Adipocyte (in vitro differentiated cells): ENCODE data around the gene EXOSC2.
"Not testable (repeated sequence)": the region's sequence is repeated elsewhere in the genome, so short reads cannot be mapped to it uniquely, and the experiment has no call there.

ENCODE experiments used
- DNase-seq: peaks from one replicate; pipeline ENCODE4 v3.0.0-alpha.2; 2015; ENCODE audit warnings: low read depth
- H3K27me3 ChIP-seq: replicated peaks from 2 replicates; pipeline ENCODE4 v1.7.0; 2013; ENCODE audit warnings: mild to moderate bottlenecking, low read length, moderate library complexity; ENCODE audit not compliant: control insufficient read depth, insufficient read depth
- H3K36me3 ChIP-seq: 2 replicates; pipeline ENCODE4 v1.7.0; 2013; ENCODE audit warnings: low read length, mild to moderate bottlenecking, moderate library complexity; ENCODE audit not compliant: control insufficient read depth, insufficient read depth, severe bottlenecking
- H3K4me1 ChIP-seq: 2 replicates; pipeline ENCODE4 v1.7.0; 2013; ENCODE audit warnings: mild to moderate bottlenecking, low read length, moderate library complexity; ENCODE audit not compliant: control insufficient read depth, insufficient read depth
- H3K4me3 ChIP-seq: 2 replicates; pipeline ENCODE4 v1.7.0; 2013; ENCODE audit warnings: mild to moderate bottlenecking, low read length, moderate library complexity
- H3K9ac ChIP-seq: 2 replicates; pipeline ENCODE4 v1.7.0; 2013; ENCODE audit warnings: mild to moderate bottlenecking, low read length, moderate library complexity
- H3K9me3 ChIP-seq: 2 replicates; pipeline ENCODE4 v1.7.0; 2013; ENCODE audit warnings: mild to moderate bottlenecking, low read length, moderate library complexity; ENCODE audit not compliant: control insufficient read depth

EXOSC2 gene

DNA sequence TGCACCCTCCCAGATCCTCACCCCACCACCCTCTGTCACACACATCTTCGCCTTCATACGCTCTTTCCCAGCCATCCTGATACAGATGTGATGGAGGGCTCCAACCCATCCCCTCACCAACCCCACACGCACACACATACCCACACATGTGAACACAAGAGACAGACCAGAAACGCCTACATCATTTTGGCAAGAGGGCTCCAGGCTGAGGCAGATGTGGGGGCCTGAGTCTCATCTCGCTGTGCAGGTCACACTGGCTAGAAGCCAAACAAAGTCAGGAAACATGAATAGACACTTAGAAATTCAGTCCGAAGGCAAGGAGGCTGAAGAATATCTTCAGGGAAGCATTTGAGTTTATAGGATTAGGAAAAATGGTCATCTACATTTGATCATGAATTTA lies 22.9 kb upstream of the EXOSC2 start:
- Histone ChIP-seq H3K27me3 (peaks cover 17% of the 10 kb centered on the region), H3K9ac (no peak overlapping the region), H3K9me3 (no peaks in the 10 kb centered on the region), H3K4me3 (no peak overlapping the region), H3K36me3 (no peaks in the 10 kb centered on the region), H3K4me1 (no peaks in the 10 kb centered on the region)
- DNase-seq = no peak

DNA sequence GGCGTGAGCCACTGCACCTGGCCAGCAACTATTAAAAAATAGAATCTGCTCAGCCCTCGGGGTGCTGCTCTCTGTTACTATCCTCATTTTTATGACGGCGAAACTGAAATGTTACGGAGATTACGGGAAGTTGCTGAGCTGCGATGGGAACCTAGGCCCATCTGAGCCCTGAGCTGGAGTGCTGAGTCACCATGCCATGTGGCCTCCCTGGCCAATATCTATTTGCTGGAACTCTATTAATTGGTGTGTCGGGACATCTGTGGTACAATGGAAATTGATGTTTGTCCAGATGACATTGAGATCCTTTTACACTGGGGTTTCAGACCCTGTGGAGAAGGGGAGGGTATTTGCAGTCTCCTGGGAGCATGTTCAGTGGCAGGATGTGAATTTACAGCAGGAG lies 21.1 kb upstream of the EXOSC2 start:
- Histone ChIP-seq H3K4me1 (no peaks in the 10 kb centered on the region), H3K9me3 (no peaks in the 10 kb centered on the region), H3K36me3 (no peaks in the 10 kb centered on the region), H3K4me3 (no peak overlapping the region), H3K27me3 (peaks cover 14% of the 10 kb centered on the region), H3K9ac (no peak overlapping the region)
- DNase-seq = no peak

DNA sequence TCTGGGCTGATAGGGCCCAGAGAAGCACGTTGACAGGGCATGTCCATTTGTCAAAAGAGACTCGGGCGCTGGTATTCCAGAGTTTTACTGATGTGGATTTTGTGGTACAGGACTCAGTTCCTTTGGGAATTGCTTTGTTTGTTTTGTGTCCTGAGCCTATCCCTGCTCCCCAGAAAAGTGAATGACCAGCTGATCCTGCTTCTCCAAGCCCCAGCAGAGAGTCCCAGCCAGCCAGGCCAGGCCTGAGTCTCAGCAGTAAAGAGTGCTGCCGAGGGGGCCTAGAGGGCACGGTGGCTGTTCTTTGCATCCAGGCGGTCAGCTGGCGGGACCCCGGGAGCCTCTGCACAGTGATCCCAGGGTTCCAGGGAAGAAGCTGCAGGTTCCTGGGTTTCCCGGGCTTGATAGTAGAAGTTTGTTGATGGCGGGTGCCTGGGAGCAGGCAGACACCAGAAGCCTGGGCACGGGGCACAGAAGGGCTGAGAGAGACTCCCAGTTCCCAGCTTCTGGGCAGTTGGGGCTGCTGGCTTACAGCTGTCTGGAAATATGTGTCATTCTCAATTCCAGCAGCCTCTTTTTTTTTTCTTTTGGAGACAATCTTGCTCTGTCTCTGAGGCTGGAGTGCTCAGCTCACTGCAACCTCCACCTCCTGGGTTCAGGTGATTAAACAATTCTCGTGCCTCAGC lies 20.5 kb upstream of the EXOSC2 start:
- no peak for DNase-seq
- peaks cover 13% of the 10 kb centered on the region for H3K27me3 ChIP-seq

DNA sequence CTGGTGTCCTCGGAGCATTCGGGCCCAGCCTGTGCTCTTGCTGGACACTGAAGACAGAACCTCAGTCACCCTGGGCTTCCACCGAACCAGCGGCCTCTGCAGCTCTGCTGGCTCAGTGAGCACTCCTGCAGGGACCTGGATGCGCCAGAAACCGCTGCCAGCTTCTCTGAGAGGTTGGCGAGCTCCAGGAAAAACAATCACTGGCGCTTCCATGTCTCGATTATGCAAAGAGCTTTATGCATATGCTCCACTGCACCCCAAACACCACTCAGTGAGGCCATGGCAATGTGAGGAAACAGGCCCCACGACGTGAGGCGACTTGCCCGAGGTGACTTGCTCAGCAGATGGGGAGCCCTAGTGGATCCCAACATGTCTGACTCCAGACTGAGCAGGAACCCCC lies 18.2 kb upstream of the EXOSC2 start:
- no peaks in the 10 kb centered on the region for H3K4me1 ChIP-seq
- no peaks in the 10 kb centered on the region for H3K36me3 ChIP-seq
- H3K4me3 ChIP-seq = no peak overlapping the region
- no peak for DNase-seq
- no peak overlapping the region for H3K9ac ChIP-seq
- peaks cover 14% of the 10 kb centered on the region for H3K27me3 ChIP-seq
- H3K9me3 ChIP-seq = no peaks in the 10 kb centered on the region

More for the DNA sequence above, 20.5 kb upstream of the EXOSC2 start:
- H3K9me3 ChIP-seq = no peaks in the 10 kb centered on the region
- no peak overlapping the region for H3K4me3 ChIP-seq
- H3K36me3 ChIP-seq = no peaks in the 10 kb centered on the region
- no peak overlapping the region for H3K9ac ChIP-seq
- H3K4me1 ChIP-seq = no peaks in the 10 kb centered on the region

DNA sequence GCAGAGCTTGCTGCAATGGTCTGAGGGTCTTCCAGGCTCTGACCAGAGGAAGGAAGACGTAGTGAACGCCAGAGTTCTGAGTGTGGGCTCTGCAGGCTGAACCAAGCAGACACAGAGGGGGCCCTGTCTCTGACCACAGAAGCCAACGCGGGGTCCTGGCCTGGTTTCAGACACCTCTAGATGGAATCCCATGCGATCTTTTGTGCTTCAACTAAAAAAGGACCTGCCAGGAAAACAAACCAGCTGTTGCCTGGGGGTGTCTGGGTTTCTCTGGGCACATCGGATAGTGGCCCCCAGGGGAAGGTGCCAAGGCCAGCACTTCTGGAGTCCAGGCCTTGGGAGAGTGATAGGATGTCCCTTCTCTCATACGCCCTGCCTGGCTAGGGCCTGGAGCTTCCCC lies 16.3 kb upstream of the EXOSC2 start:
- Histone ChIP-seq H3K36me3 (no peaks in the 10 kb centered on the region), H3K4me1 (peaks cover 6% of the 10 kb centered on the region), H3K9ac (no peak overlapping the region), H3K9me3 (no peaks in the 10 kb centered on the region), H3K4me3 (no peak overlapping the region), H3K27me3 (peaks cover 18% of the 10 kb centered on the region)
- DNase-seq = no peak

DNA sequence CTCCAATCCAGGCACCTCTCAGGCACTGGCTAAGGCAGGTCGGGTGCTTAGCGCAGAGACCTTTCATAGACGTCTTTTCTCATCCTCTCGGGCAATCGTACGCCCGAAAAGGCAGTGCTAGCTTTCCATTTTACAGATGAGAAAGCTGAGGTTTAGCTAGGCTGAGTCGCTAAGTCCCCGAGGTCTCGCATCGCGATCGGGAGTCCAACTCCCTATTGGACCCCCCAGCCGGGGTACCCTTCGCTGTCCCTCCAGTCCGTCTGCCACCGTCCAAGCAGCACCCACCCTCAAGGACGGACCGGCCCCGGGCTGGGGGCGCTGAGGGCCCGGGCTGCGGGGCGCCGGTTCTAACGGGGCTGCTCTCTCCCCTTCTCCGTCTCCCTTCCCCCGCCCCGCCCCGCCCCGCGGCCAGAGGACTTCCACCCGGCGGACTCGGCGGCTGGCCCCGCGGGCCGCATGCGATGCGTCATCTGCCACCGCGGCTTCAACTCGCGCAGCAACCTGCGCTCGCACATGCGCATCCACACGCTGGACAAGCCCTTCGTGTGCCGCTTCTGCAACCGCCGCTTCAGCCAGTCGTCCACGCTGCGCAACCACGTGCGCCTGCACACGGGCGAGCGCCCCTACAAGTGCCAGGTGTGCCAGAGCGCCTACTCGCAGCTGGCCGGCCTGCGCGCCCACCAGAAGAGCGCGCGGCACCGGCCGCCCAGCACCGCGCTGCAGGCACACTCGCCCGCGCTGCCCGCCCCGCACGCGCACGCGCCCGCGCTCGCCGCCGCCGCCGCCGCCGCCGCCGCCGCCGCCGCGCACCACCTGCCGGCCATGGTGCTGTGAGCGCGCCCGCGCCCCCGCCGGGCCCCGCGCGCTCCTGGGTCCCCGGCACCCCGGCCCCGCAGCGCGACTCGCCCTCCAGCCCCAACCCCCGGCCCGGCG lies 12.5 kb upstream of the EXOSC2 start:
- no peak overlapping the region for H3K9ac ChIP-seq
- peaks cover 7% of the 10 kb centered on the region for H3K9me3 ChIP-seq
- H3K4me1 ChIP-seq = peaks cover 8% of the 10 kb centered on the region
- H3K36me3 ChIP-seq = no peaks in the 10 kb centered on the region
- DNase-seq = peak; percentile 87
- H3K27me3 ChIP-seq = peaks cover 18% of the 10 kb centered on the region
- H3K4me3 ChIP-seq = peak overlapping the region; percentile 72

DNA sequence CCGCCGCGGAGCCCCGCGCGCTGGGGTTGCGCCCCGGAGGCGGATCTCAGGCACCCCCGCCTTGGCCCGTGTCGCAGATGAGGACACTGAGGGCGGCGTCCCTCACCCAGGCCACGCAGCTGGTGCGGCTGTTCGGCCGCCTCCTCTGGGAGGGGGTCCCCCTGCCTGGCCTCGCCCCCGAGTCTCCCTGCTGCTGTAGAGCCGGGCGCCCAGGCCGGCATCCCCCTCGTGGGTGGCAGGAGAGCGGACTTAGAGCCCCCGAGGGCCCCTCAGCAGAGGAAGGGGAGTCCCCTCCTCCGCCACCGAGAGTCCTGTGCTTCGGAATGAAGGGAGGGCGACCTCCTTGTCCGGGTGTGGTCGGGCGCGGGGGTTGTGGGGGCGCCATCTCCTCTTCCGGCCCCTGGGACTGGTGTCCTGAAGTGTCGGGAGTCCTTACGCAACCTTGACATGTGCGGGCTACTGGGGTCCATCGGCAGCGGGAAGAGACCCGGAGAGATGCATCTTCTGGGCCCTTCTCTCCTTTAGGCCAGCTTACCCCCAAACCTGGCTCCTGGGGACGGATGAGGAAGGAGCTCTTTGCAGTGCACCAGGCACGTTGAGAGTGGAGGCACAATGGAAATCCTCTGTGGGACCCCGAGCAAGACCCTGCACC lies 11.7 kb upstream of the EXOSC2 start:
- no peak for DNase-seq

DNA sequence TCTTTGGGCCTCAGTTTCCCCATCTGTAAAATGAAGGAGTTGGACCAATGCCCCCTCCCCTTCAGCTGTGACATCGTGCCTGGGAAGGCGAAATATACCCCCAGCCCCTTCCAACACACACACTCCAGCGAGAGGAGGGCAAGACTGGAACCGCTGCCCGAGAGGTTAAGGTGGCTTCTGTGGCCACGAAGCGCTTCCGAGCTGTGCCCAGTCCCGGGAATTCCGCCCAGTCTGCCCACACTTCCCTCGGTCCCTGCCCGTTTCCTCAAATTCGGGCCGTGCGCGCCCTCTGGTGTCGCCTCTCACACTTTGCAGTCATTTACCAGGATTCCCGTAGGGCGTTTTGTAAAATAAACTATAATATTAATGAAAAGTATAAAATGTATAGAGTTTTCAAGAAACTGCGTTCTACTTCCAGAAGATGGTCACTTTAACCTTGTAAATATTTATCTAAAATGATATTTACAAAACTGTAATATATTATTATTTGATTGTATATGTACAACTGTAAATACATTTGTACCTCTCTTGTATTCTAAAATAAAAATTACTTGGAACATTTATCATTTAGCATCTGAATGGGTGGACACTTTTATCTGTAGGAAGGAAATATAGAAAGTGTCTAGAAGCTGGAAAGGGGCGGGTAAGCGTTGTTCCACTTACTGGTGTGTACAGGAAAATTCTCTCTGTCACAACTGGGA lies 11.0 kb upstream of the EXOSC2 start:
- Histone ChIP-seq H3K9ac (no peak overlapping the region), H3K9me3 (peaks cover 7% of the 10 kb centered on the region), H3K27me3 (peaks cover 13% of the 10 kb centered on the region), H3K4me1 (peaks cover 8% of the 10 kb centered on the region), H3K4me3 (peak overlapping the region; percentile 59), H3K36me3 (no peaks in the 10 kb centered on the region)
- DNase-seq = peak; percentile 94

More for the DNA sequence above, 11.7 kb upstream of the EXOSC2 start:
- H3K9ac ChIP-seq = no peak overlapping the region
- peaks cover 18% of the 10 kb centered on the region for H3K27me3 ChIP-seq
- H3K36me3 ChIP-seq = no peaks in the 10 kb centered on the region
- H3K4me1 ChIP-seq = peaks cover 8% of the 10 kb centered on the region
- H3K4me3 ChIP-seq = peak overlapping the region; percentile 59
- H3K9me3 ChIP-seq = peaks cover 7% of the 10 kb centered on the region

DNA sequence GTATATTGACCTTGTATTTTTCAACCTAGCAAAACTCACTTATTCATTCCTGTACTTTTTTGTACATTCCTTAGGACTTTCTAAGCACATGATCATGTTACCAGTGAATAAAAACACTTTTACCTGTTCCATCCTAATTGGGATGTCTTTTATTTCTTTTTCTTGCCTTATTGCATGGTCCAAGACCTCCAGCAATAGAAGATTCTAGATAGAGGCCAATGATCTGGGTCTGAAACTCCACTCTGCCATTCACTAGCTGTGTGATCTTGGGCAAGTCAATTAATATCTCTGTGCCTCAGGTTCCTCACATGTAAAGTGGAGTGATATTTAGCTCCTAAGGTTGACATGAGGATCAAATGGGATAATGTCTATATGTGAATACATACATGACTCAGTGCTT lies 8.5 kb upstream of the EXOSC2 start:
- Histone ChIP-seq H3K4me3 (no peak overlapping the region), H3K36me3 (no peaks in the 10 kb centered on the region), H3K4me1 (peaks cover 13% of the 10 kb centered on the region), H3K27me3 (peaks cover 4% of the 10 kb centered on the region), H3K9me3 (peaks cover 7% of the 10 kb centered on the region), H3K9ac (no peak overlapping the region)
- no peak for DNase-seq

DNA sequence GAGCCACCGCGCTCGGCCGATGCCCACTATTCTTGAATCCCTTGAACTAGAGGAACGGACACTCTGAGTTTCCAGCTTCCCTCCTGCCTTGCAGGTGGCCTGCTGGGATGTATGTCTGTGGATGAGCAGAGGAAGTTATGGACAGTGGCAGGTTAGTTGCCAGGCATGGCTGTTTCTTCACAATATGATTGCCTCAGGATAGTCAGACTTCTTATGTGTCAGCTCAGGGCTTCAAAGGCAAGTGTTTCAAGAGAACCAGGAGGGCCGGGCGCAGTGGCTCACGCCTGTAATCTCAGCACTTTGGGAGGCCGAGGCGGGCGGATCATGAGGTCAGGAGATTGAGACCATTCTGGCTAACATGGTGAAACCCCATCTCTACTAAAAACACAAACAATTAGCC lies 7.6 kb upstream of the EXOSC2 start:
- H3K4me1 ChIP-seq = peaks cover 17% of the 10 kb centered on the region
- H3K9me3 ChIP-seq, DNase-seq, H3K4me3 ChIP-seq, H3K36me3 ChIP-seq, H3K9ac ChIP-seq, H3K27me3 ChIP-seq: not testable (repeated sequence)

DNA sequence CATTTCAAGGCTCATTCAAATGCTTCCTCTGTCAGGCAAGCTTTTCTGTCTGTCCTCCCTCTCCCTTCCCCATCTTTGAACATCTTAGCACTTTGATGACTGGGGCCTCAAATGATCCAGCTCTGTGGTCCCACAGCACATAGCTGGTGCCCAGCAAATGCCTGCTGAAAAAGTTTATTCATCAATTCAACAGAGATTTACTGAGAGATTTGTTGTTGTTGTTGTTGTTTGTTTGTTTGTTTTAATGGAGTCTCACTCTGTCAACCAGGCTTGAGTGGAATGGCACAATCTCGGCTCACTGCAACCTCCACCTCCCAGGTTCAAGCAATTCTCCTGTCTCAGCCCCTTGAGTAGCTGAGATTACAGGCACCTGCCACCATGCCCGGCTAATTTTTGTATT lies 6.0 kb upstream of the EXOSC2 start:
- no peaks in the 10 kb centered on the region for H3K36me3 ChIP-seq
- H3K9ac ChIP-seq = no peak overlapping the region
- H3K4me1 ChIP-seq = peaks cover 9% of the 10 kb centered on the region
- H3K9me3 ChIP-seq = peaks cover 7% of the 10 kb centered on the region
- H3K4me3 ChIP-seq = no peak overlapping the region
- no peak for DNase-seq
- no peaks in the 10 kb centered on the region for H3K27me3 ChIP-seq
